Liver (tissue), 9 donors: Measurements from ENCODE around the gene HSD11B1L. TPM values are rescaled to one million over a fixed set of nuclear protein-coding genes. Genes with fewer than 3 reads are reported as not detected.

Source experiments
- DNase-seq: peaks from one replicate; pipeline ENCODE4 v3.0.0-alpha.2; 2017; ENCODE audit warnings: low spot score
- H3K27ac ChIP-seq, 2 donors: one replicate each; pipeline ENCODE4 v1.7.0; 2013; ENCODE audit warnings: inconsistent platforms in 2 of 2, low read length in 2 of 2, control low read depth in 1 of 2, low read depth in 1 of 2, mild to moderate bottlenecking in 1 of 2
- H3K27me3 ChIP-seq, 4 donors: one replicate each; pipeline versions ENCODE4 v1.6.1 to v1.7.0; 2013; ENCODE audit warnings: low read length in 3 of 4, inconsistent platforms in 1 of 4, mild to moderate bottlenecking in 1 of 4, moderate library complexity in 1 of 4; ENCODE audit not compliant: control insufficient read depth in 4 of 4, insufficient read depth in 4 of 4
- H3K36me3 ChIP-seq, 4 donors: one replicate each; pipeline versions ENCODE4 v1.6.1 to v1.7.0; 2013; ENCODE audit warnings: low read length in 3 of 4, mild to moderate bottlenecking in 3 of 4, low read depth in 1 of 4, moderate library complexity in 1 of 4; ENCODE audit not compliant: control insufficient read depth in 4 of 4, insufficient read depth in 3 of 4
- H3K4me1 ChIP-seq, 4 donors: one replicate each; pipeline versions ENCODE4 v1.6.1 to v1.7.0; 2013; ENCODE audit warnings: low read length in 3 of 4, mild to moderate bottlenecking in 3 of 4, moderate library complexity in 1 of 4; ENCODE audit not compliant: control insufficient read depth in 4 of 4, insufficient read depth in 4 of 4
- H3K4me3 ChIP-seq, 3 donors: one replicate each; pipeline versions ENCODE4 v1.6.1 to v1.7.0; 2013; ENCODE audit warnings: low read length in 3 of 3, control low read depth in 1 of 3, low read depth in 1 of 3, mild to moderate bottlenecking in 1 of 3
- H3K9ac ChIP-seq, 2 donors: one replicate each; pipeline ENCODE4 v1.7.0; 2013; ENCODE audit warnings: low read length in 2 of 2, mild to moderate bottlenecking in 2 of 2, moderate library complexity in 2 of 2, control low read depth in 1 of 2, low read depth in 1 of 2
- H3K9me3 ChIP-seq, 4 donors: one replicate each; pipeline versions ENCODE4 v1.6.1 to v1.7.0; 2013; ENCODE audit warnings: low read length in 3 of 4; ENCODE audit not compliant: control insufficient read depth in 4 of 4
- CTCF ChIP-seq: fragments of 150-350 bp; IDR thresholded peaks from 2 replicates; pipeline ENCODE4 v1.5.1; 2017; ENCODE audit warnings: improper control_type of control experiment, low read depth, low read length; ENCODE audit not compliant: missing input control
- EGR1 ChIP-seq, 2 donors: IDR thresholded peaks; 2 replicates each; pipeline ENCODE4 v1.6.1; 2016 to 2018; ENCODE audit warnings: antibody characterized with exemption in 2 of 2, low read depth in 2 of 2
- FOXA1 ChIP-seq: IDR thresholded peaks from 2 replicates; pipeline ENCODE4 v1.6.1; 2016; ENCODE audit warnings: antibody characterized with exemption
- FOXA2 ChIP-seq: IDR thresholded peaks from 2 replicates; pipeline ENCODE4 v1.6.1; 2016; ENCODE audit warnings: antibody characterized with exemption
- GABPA ChIP-seq, 2 donors: IDR thresholded peaks in 1 of 2; conservative IDR thresholded peaks in 1 of 2; 2 replicates each; pipeline ENCODE4 v1.6.1; 2016; ENCODE audit warnings: antibody characterized with exemption in 2 of 2, mild to moderate bottlenecking in 1 of 2, moderate library complexity in 1 of 2
- HNF4A ChIP-seq, 2 donors: conservative IDR thresholded peaks; 2 replicates each; pipeline ENCODE4 v1.6.1; 2016; ENCODE audit warnings: antibody characterized with exemption in 2 of 2, mild to moderate bottlenecking in 2 of 2
- HNF4G ChIP-seq: IDR thresholded peaks from 2 replicates; pipeline ENCODE4 v1.6.1; 2016; ENCODE audit warnings: antibody characterized with exemption
- JUND ChIP-seq, 2 donors: IDR thresholded peaks; 2 replicates each; pipeline ENCODE4 v1.6.1; 2016; ENCODE audit warnings: antibody characterized with exemption in 2 of 2
- MAX ChIP-seq: IDR thresholded peaks from 2 replicates; pipeline ENCODE4 v1.6.1; 2016; ENCODE audit warnings: antibody characterized with exemption
- NR2F2 ChIP-seq: IDR thresholded peaks from 2 replicates; pipeline ENCODE4 v1.6.1; 2016; ENCODE audit warnings: antibody characterized with exemption
- RXRA ChIP-seq, 2 donors: IDR thresholded peaks; 2 replicates each; pipeline ENCODE4 v1.6.1; 2017 to 2018; ENCODE audit warnings: antibody characterized with exemption in 2 of 2, mild to moderate bottlenecking in 1 of 2
- SP1 ChIP-seq: IDR thresholded peaks from 2 replicates; pipeline ENCODE4 v1.6.1; 2018; ENCODE audit warnings: antibody characterized with exemption, mild to moderate bottlenecking
- YY1 ChIP-seq: IDR thresholded peaks from 2 replicates; pipeline ENCODE4 v1.6.1; 2016; ENCODE audit warnings: antibody characterized with exemption, mild to moderate bottlenecking
- ZBTB33 ChIP-seq: IDR thresholded peaks from 2 replicates; pipeline ENCODE4 v1.6.1; 2016; ENCODE audit warnings: antibody characterized with exemption
- WGBS: extraction: QIAGEN DNeasy Blood & Tissue Kit; methylation state at CpG from one replicate; pipeline ENCODE4 v1.1.7; 2013; 5-methylcytosine and 5-hydroxymethylcytosine counted together
- polyA plus RNA-seq, 2 donors: library from polyadenylated mRNA; stranded (reverse) in 1 of 2; unstranded in 1 of 2; fragments of 200-250 nt in 1 of 2; fragments of >200 nt in 1 of 2; fragmentation: Nextera tagmentation in 1 of 2; extraction: Ambion mirVana in 1 of 2; gene quantifications; one replicate each; pipeline versions ENCODE4 v1.2.1 to v1.2.3, GENCODE V29; 2013 to 2015
- total RNA-seq, 2 donors: library from RNA; depleted of rRNA; stranded (reverse); fragments of >200 nt; gene quantifications; one replicate each; pipeline ENCODE4 v1.2.3, GENCODE V29; 2014
- TF ChIP-seq, protein P1 (sequence below): IDR thresholded peaks from 2 replicates; pipeline ENCODE4 v1.6.1; 2016; ENCODE audit warnings: antibody characterized with exemption
- TF ChIP-seq, protein P2 (sequence below): IDR thresholded peaks from 2 replicates; pipeline ENCODE4 v1.6.1; 2016; ENCODE audit warnings: antibody characterized with exemption, mild to moderate bottlenecking
- donor health status: healthy.
- donor health status: healthy.
- donor health status: healthy.
- donor health status: healthy.
- donor health status: healthy.

HSD11B1L gene
- total and polyA plus RNA-seq, 4 donors, result 1.3 to 2.5 (median 1.9) TPM

GRCh38 chr19:5714816-5715215, 34.0 kb downstream of the HSD11B1L start:
- H3K9me3 ChIP-seq, result no peaks in the 10 kb centered on the region
- peaks cover 3 to 29% (median 27%) of the 10 kb centered on the region in 4 donors for H3K4me1 ChIP-seq
- 94% methylated on average over 10 of the region's 10 CpGs for WGBS
- H3K27ac ChIP-seq, result no peak overlapping the region
- DNase-seq, result no peak
- H3K27me3 ChIP-seq, result no peaks in the 10 kb centered on the region
- peaks cover 18 to 38% (median 26%) of the 10 kb centered on the region in 4 donors for H3K36me3 ChIP-seq
- H3K4me3 ChIP-seq, result no peak overlapping the region
- H3K9ac ChIP-seq, result no peak overlapping the region
- TF ChIP-seq HNF4A (conservative IDR thresholded peaks at IDR 0.05) (no peak), FOXA2 (no peak), RXRA (IDR thresholded peaks at IDR 0.05) (no peak), FOXA1 (no peak), SP1 (no peak), MAX (no peak), YY1 (no peak), GABPA (IDR thresholded peaks at IDR 0.05 in 1 of 2, conservative IDR thresholded peaks at IDR 0.05 in 1 of 2) (no peak), EGR1 (IDR thresholded peaks at IDR 0.05; ENCODE audit: low read depth in 2 of 2) (no peak), HNF4G (no peak), ZBTB33 (no peak)
- TF ChIP-seq, protein P1, sequence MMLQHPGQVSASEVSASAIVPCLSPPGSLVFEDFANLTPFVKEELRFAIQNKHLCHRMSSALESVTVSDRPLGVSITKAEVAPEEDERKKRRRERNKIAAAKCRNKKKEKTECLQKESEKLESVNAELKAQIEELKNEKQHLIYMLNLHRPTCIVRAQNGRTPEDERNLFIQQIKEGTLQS, result no peak
- TF ChIP-seq, protein P2, sequence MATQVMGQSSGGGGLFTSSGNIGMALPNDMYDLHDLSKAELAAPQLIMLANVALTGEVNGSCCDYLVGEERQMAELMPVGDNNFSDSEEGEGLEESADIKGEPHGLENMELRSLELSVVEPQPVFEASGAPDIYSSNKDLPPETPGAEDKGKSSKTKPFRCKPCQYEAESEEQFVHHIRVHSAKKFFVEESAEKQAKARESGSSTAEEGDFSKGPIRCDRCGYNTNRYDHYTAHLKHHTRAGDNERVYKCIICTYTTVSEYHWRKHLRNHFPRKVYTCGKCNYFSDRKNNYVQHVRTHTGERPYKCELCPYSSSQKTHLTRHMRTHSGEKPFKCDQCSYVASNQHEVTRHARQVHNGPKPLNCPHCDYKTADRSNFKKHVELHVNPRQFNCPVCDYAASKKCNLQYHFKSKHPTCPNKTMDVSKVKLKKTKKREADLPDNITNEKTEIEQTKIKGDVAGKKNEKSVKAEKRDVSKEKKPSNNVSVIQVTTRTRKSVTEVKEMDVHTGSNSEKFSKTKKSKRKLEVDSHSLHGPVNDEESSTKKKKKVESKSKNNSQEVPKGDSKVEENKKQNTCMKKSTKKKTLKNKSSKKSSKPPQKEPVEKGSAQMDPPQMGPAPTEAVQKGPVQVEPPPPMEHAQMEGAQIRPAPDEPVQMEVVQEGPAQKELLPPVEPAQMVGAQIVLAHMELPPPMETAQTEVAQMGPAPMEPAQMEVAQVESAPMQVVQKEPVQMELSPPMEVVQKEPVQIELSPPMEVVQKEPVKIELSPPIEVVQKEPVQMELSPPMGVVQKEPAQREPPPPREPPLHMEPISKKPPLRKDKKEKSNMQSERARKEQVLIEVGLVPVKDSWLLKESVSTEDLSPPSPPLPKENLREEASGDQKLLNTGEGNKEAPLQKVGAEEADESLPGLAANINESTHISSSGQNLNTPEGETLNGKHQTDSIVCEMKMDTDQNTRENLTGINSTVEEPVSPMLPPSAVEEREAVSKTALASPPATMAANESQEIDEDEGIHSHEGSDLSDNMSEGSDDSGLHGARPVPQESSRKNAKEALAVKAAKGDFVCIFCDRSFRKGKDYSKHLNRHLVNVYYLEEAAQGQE, result no peak

- no peaks in the 10 kb centered on the region for H3K27me3 ChIP-seq
- H3K9me3 ChIP-seq, result no peaks in the 10 kb centered on the region
- no peak overlapping the region for H3K27ac ChIP-seq
- TF ChIP-seq FOXA2 (no peak), JUND (IDR thresholded peaks at IDR 0.05) (no peak), SP1 (no peak), NR2F2 (no peak), GABPA (IDR thresholded peaks at IDR 0.05 in 1 of 2, conservative IDR thresholded peaks at IDR 0.05 in 1 of 2) (no peak), FOXA1 (no peak), RXRA (IDR thresholded peaks at IDR 0.05) (no peak), EGR1 (IDR thresholded peaks at IDR 0.05; ENCODE audit: low read depth in 2 of 2) (no peak), ZBTB33 (no peak), CTCF (no peak), HNF4A (conservative IDR thresholded peaks at IDR 0.05) (no peak)
- TF ChIP-seq, protein P1, result no peak
- no peak overlapping the region for H3K9ac ChIP-seq
- peaks cover 3 to 34% (median 29%) of the 10 kb centered on the region in 4 donors for H3K4me1 ChIP-seq
- H3K36me3 ChIP-seq, result peaks cover 6 to 17% (median 11%) of the 10 kb centered on the region in 4 donors
- WGBS, result 87% methylated on average over 8 of the region's 8 CpGs
- no peak overlapping the region for H3K4me3 ChIP-seq
- DNase-seq, result no peak
These were observed 36.5 kb downstream of the HSD11B1L start for GRCh38 chr19:5717215-5717935.
